HCT116 (cell line): ENCODE results near the gene LAMA1.

Experiments used
- EZH2 ChIP-seq: fragments of 200-600 bp; sonication (generic); IDR thresholded peaks from 2 replicates; pipeline ENCODE4 v1.6.1; 2017; ENCODE audit warnings: antibody characterized with exemption, mixed run types
- POLR2AphosphoS5 ChIP-seq: IDR thresholded peaks from 2 replicates; pipeline ENCODE4 v1.6.1; 2011; ENCODE audit warnings: mild to moderate bottlenecking, low read depth, low read length, moderate library complexity
- TF ChIP-seq, protein P1 (sequence below), 3 experiments: fragments of 200-600 bp in 1 of 3; sonication (generic) in 1 of 3; IDR thresholded peaks in 2 of 3; conservative IDR thresholded peaks in 1 of 3; 2 replicates each; pipeline ENCODE4 v1.5.1; 2012 to 2017; ENCODE audit warnings: low read depth in 2 of 3, low read length in 2 of 3, antibody characterized with exemption in 1 of 3, borderline replicate concordance in 1 of 3, control low read depth in 1 of 3, mild to moderate bottlenecking in 1 of 3, mixed read lengths in 1 of 3, mixed run types in 1 of 3, moderate library complexity in 1 of 3; ENCODE audit not compliant: insufficient read depth in 1 of 3

- TF ChIP-seq, protein P1, sequence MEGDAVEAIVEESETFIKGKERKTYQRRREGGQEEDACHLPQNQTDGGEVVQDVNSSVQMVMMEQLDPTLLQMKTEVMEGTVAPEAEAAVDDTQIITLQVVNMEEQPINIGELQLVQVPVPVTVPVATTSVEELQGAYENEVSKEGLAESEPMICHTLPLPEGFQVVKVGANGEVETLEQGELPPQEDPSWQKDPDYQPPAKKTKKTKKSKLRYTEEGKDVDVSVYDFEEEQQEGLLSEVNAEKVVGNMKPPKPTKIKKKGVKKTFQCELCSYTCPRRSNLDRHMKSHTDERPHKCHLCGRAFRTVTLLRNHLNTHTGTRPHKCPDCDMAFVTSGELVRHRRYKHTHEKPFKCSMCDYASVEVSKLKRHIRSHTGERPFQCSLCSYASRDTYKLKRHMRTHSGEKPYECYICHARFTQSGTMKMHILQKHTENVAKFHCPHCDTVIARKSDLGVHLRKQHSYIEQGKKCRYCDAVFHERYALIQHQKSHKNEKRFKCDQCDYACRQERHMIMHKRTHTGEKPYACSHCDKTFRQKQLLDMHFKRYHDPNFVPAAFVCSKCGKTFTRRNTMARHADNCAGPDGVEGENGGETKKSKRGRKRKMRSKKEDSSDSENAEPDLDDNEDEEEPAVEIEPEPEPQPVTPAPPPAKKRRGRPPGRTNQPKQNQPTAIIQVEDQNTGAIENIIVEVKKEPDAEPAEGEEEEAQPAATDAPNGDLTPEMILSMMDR (IDR thresholded peaks at IDR 0.05 in 2 of 3, conservative IDR thresholded peaks at IDR 0.05 in 1 of 3; ENCODE audit: borderline replicate concordance in 1 of 3, insufficient read depth in 1 of 3, low read depth in 2 of 3, low read length in 2 of 3) = no peak
- TF ChIP-seq POLR2AphosphoS5 (no peak), EZH2 (no peak)
Measured at GRCh38 chr18:7089369-7089768, 28.2 kb downstream of the LAMA1 start.
